H9 (cell line): ENCODE results near the gene SLC25A41. TPM values are rescaled to one million over a fixed set of nuclear protein-coding genes. Genes with fewer than 3 reads are reported as not detected.
A peak's percentile ranks its signal among the peaks of the same experiment; 100 is the strongest.

ENCODE experiments used
- DNase-seq: peaks from one replicate; pipeline ENCODE4 v3.0.0-alpha.2; 2017
- H2AFZ ChIP-seq: one replicate; pipeline ENCODE4 v1.6.1; 2013; ENCODE audit warnings: mild to moderate bottlenecking, low read length, control low read depth, moderate library complexity
- H2AK5ac ChIP-seq: 2 replicates; pipeline ENCODE4 v1.6.1; 2013; ENCODE audit warnings: low read length, control low read depth, mixed read lengths; ENCODE audit not compliant: insufficient read length
- H2BK120ac ChIP-seq: one replicate; pipeline ENCODE4 v1.6.1; 2013; ENCODE audit warnings: low read depth, mild to moderate bottlenecking, low read length, control low read depth, inconsistent platforms; ENCODE audit not compliant: poor library complexity, severe bottlenecking
- H2BK12ac ChIP-seq: 2 replicates; pipeline ENCODE4 v1.6.1; 2013; ENCODE audit warnings: low read length, control low read depth, mixed read lengths, low read depth; ENCODE audit not compliant: insufficient read length
- H2BK15ac ChIP-seq: 2 replicates; pipeline ENCODE4 v1.6.1; 2013; ENCODE audit warnings: low read depth, low read length, control low read depth
- H2BK20ac ChIP-seq: one replicate; pipeline ENCODE4 v1.6.1; 2013; ENCODE audit warnings: low read depth, mild to moderate bottlenecking, low read length, control low read depth, inconsistent platforms; ENCODE audit not compliant: poor library complexity, severe bottlenecking
- H2BK5ac ChIP-seq: 2 replicates; pipeline ENCODE4 v1.6.1; 2013; ENCODE audit warnings: low read length, control low read depth, mixed read lengths; ENCODE audit not compliant: insufficient read length
- H3K14ac ChIP-seq: 2 replicates; pipeline ENCODE4 v1.6.1; 2013; ENCODE audit warnings: low read length, control low read depth; ENCODE audit not compliant: insufficient read depth
- H3K18ac ChIP-seq: 2 replicates; pipeline ENCODE4 v1.6.1; 2013; ENCODE audit warnings: low read depth, mild to moderate bottlenecking, mixed read lengths, low read length, control low read depth; ENCODE audit not compliant: insufficient read length
- H3K23ac ChIP-seq: 2 replicates; pipeline ENCODE4 v1.6.1; 2013; ENCODE audit warnings: low read length, control low read depth, mixed read lengths, low read depth; ENCODE audit not compliant: insufficient read length
- H3K23me2 ChIP-seq: 2 replicates; pipeline ENCODE4 v1.6.1; 2013; ENCODE audit warnings: low read depth, mild to moderate bottlenecking, mixed read lengths, low read length, control low read depth; ENCODE audit not compliant: insufficient read length, poor library complexity, severe bottlenecking
- H3K27ac ChIP-seq: 2 replicates; pipeline ENCODE4 v1.5.1; 2013; ENCODE audit warnings: low read length, control low read depth, mixed read lengths, low read depth; ENCODE audit not compliant: insufficient read length
- H3K27me3 ChIP-seq: 2 replicates; pipeline ENCODE4 v1.6.1; 2013; ENCODE audit warnings: low read length, control low read depth, inconsistent platforms; ENCODE audit not compliant: insufficient read depth
- H3K4ac ChIP-seq: 2 replicates; pipeline ENCODE4 v1.6.1; 2013; ENCODE audit warnings: low read depth, mild to moderate bottlenecking, control low read depth, inconsistent platforms, low read length, moderate library complexity
- H3K4me1 ChIP-seq: 2 replicates; pipeline ENCODE4 v1.6.1; 2013; ENCODE audit warnings: low read length, control low read depth, inconsistent platforms; ENCODE audit not compliant: insufficient read depth
- H3K4me2 ChIP-seq: 2 replicates; pipeline ENCODE4 v1.6.1; 2013; ENCODE audit warnings: low read length, control low read depth, mixed read lengths; ENCODE audit not compliant: insufficient read length, insufficient read depth
- H3K56ac ChIP-seq: 2 replicates; pipeline ENCODE4 v1.6.1; 2013; ENCODE audit warnings: low read depth, mild to moderate bottlenecking, mixed read lengths, low read length, control low read depth; ENCODE audit not compliant: insufficient read length
- H3K79me1 ChIP-seq: 2 replicates; pipeline ENCODE4 v1.6.1; 2013; ENCODE audit warnings: low read depth, mild to moderate bottlenecking, moderate library complexity, low read length, control low read depth, inconsistent platforms; ENCODE audit not compliant: insufficient read depth, poor library complexity, severe bottlenecking
- H3K79me2 ChIP-seq: 2 replicates; pipeline ENCODE4 v1.6.1; 2013; ENCODE audit warnings: low read length, control low read depth, inconsistent platforms; ENCODE audit not compliant: insufficient read depth
- H3K9ac ChIP-seq: 2 replicates; pipeline ENCODE4 v1.6.1; 2013; ENCODE audit warnings: low read length, control low read depth, mixed read lengths; ENCODE audit not compliant: insufficient read length; ENCODE audit errors: extremely low read depth
- H3K9me3 ChIP-seq: one replicate; pipeline ENCODE4 v1.6.1; 2013; ENCODE audit warnings: low read depth, low read length, inconsistent platforms; ENCODE audit not compliant: control insufficient read depth
- H3T11ph ChIP-seq: one replicate; pipeline ENCODE4 v1.6.1; 2013; ENCODE audit warnings: mild to moderate bottlenecking, low read length, control low read depth, inconsistent platforms
- H4K20me1 ChIP-seq: one replicate; pipeline ENCODE4 v1.6.1; 2013; ENCODE audit not compliant: control insufficient read depth, insufficient read length, insufficient read depth
- H4K5ac ChIP-seq: 2 replicates; pipeline ENCODE4 v1.6.1; 2013; ENCODE audit warnings: low read depth, mild to moderate bottlenecking, mixed read lengths, low read length, control low read depth; ENCODE audit not compliant: insufficient read length
- H4K8ac ChIP-seq: replicated peaks from 2 replicates; pipeline ENCODE4 v1.6.1; 2013; ENCODE audit warnings: low read length, control low read depth, mixed read lengths, low read depth; ENCODE audit not compliant: insufficient read length
- H4K91ac ChIP-seq: 2 replicates; pipeline ENCODE4 v1.6.1; 2013; ENCODE audit warnings: low read depth, mild to moderate bottlenecking, moderate library complexity, mixed read lengths, low read length, control low read depth; ENCODE audit not compliant: insufficient read length
- H3K27ac Mint-ChIP-seq, 3 experiments: 2 replicates in 2 of 3; 3 replicates in 1 of 3; pipeline ENCODE4 v1.8.0; 2020 to 2021; ENCODE audit warnings: mixed read lengths in 3 of 3, mild to moderate bottlenecking in 1 of 3, moderate library complexity in 1 of 3
- H3K27me3 Mint-ChIP-seq: 2 replicates; pipeline ENCODE4 v1.8.0; 2021; ENCODE audit warnings: low read depth, mild to moderate bottlenecking, moderate library complexity, mixed read lengths
- H3K36me3 Mint-ChIP-seq, 3 experiments: 2 replicates in 2 of 3; 3 replicates in 1 of 3; pipeline ENCODE4 v1.8.0; 2020 to 2021; ENCODE audit warnings: low read depth in 3 of 3, mixed read lengths in 3 of 3; ENCODE audit not compliant: insufficient read depth in 1 of 3
- H3K4me1 Mint-ChIP-seq, 2 experiments: 2 replicates each; pipeline ENCODE4 v1.8.0; 2020; ENCODE audit warnings: mixed read lengths in 2 of 2
- H3K4me3 Mint-ChIP-seq, 2 experiments: 2 replicates in 1 of 2; 3 replicates in 1 of 2; pipeline ENCODE4 v1.8.0; 2020 to 2021; ENCODE audit warnings: mild to moderate bottlenecking in 2 of 2, mixed read lengths in 2 of 2, moderate library complexity in 1 of 2
- H3K9me3 Mint-ChIP-seq, 2 experiments: 2 replicates in 1 of 2; 3 replicates in 1 of 2; pipeline ENCODE4 v1.8.0; 2020; ENCODE audit warnings: mild to moderate bottlenecking in 2 of 2, mixed read lengths in 2 of 2, moderate library complexity in 1 of 2
- WGBS: extraction: QIAGEN DNeasy Blood & Tissue Kit; methylation state at CpG from one replicate; pipeline ENCODE4 v1.1.7; 2013; ENCODE audit warnings: missing lambda C conversion rate, low lambda C conversion rate, mixed read lengths; ENCODE audit not compliant: insufficient read length; ENCODE audit errors: extremely low coverage; 5-methylcytosine and 5-hydroxymethylcytosine counted together
- total RNA-seq: library from RNA; stranded (reverse); gene quantifications from 2 replicates; pipeline ENCODE4 v1.2.1, GENCODE V29; 2021
- TF ChIP-seq, protein P1 (sequence below): fragments of 200-600 bp; sonication (generic); conservative IDR thresholded peaks from 3 replicates; pipeline ENCODE4 v1.8.0; 2021; ENCODE audit warnings: antibody characterized with exemption, mild to moderate bottlenecking

SLC25A41 gene
- total RNA-seq, 1 experiment from 2014 or later = 0.20 TPM

DNA sequence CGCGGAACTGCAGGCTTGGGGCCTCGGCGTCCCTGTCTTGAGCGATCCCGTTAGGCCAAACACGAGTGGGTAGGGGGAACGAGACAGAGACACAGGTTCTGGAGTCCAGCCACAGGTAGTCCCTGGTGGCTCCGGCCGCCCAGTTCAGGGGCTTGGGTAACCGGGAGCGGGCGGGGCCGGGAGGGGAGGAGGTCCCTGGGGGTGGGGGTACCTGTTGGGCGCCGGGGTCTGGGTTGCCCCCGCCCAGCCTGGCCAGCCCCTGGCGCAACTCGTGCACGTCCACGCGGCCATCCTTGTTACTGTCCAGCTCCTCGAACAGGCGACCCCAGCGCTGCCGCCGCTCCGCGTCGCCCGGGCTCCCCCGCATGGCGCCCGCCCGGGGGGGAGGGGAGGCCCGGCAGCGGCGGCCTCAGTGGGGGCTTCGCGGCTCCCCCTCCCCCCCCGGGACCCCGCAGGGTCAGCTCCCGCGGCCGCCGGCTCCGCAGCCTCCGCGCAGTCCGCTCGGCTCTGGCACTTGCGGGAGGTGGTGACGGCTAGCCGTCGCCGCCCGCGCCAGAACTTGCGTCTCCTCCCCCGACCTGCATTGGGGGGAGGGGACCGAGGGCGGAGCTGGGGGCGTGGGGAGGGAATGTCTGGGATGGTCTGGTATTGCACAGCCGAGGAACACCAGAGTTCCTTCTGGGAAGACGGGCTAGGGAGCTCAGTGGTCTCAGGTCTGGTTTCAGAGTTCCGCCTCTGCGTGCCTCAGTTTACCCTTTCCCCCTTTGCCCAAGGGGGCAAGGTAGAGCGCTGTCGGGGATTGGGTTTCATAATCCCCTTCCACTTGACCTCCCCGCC, 25.9 kb upstream of the SLC25A41 start, which contains the start of gene SLC25A23:
TSS of gene SLC25A23 (minus strand) at position 531 of the 837 bp plus-strand sequence. CDS start at position 367, 164 bp downstream.
- H3K14ac ChIP-seq = no peak within 1 kb of the TSS; the same call in 1 of the 2 replicates
- no peaks in the 10 kb centered on the region for H3K79me1 ChIP-seq
- peaks cover 4% of the 10 kb centered on the region for H3K23me2 ChIP-seq
- no peak within 1 kb of the TSS for H2AFZ ChIP-seq
- peak within 1 kb of the TSS; percentile 76 for H3K4me2 ChIP-seq
- no peaks in the 10 kb centered on the region for H3K27me3 ChIP-seq
- H2BK120ac ChIP-seq = no peak within 1 kb of the TSS
- no peak within 1 kb of the TSS for H2BK20ac ChIP-seq
- H4K8ac ChIP-seq = no peak within 1 kb of the TSS
- no peak within 1 kb of the TSS for H2BK15ac ChIP-seq
- no peaks in the 10 kb centered on the region; the same call in 1 of the 2 replicates for H3K4me1 ChIP-seq
- no peak within 1 kb of the TSS for H2BK5ac ChIP-seq
- peaks cover 0 to 4% of the 10 kb centered on the region in 2 experiments; a peak in 2 of 5 replicates for H3K9me3 Mint-ChIP-seq
- DNase-seq = peak; percentile 86
- H3K18ac ChIP-seq = no peak within 1 kb of the TSS
- H3K79me2 ChIP-seq = no peaks in the 10 kb centered on the region
- no peak within 1 kb of the TSS for H4K91ac ChIP-seq
- H3K4me3 Mint-ChIP-seq = peak within 1 kb of the TSS; percentile 89 to 98
- H3K4ac ChIP-seq = no peak within 1 kb of the TSS
- no peak within 1 kb of the TSS for H2BK12ac ChIP-seq
- peaks cover 13 to 20% (median 16%) of the 10 kb centered on the region in 3 experiments for H3K36me3 Mint-ChIP-seq
- peaks cover 12% of the 10 kb centered on the region for H3K27me3 Mint-ChIP-seq
- H3K27ac Mint-ChIP-seq = peak within 1 kb of the TSS; percentile 90 to 98 (median 94); a peak in 5 of 7 replicates
- peaks cover 2% of the 10 kb centered on the region for H3K9me3 ChIP-seq
- TF ChIP-seq, protein P1, sequence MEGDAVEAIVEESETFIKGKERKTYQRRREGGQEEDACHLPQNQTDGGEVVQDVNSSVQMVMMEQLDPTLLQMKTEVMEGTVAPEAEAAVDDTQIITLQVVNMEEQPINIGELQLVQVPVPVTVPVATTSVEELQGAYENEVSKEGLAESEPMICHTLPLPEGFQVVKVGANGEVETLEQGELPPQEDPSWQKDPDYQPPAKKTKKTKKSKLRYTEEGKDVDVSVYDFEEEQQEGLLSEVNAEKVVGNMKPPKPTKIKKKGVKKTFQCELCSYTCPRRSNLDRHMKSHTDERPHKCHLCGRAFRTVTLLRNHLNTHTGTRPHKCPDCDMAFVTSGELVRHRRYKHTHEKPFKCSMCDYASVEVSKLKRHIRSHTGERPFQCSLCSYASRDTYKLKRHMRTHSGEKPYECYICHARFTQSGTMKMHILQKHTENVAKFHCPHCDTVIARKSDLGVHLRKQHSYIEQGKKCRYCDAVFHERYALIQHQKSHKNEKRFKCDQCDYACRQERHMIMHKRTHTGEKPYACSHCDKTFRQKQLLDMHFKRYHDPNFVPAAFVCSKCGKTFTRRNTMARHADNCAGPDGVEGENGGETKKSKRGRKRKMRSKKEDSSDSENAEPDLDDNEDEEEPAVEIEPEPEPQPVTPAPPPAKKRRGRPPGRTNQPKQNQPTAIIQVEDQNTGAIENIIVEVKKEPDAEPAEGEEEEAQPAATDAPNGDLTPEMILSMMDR = no peak
- no peak within 1 kb of the TSS for H3T11ph ChIP-seq
- H2AK5ac ChIP-seq = no peak within 1 kb of the TSS
- H3K9ac ChIP-seq = no peak within 1 kb of the TSS
- no peak within 1 kb of the TSS for H4K5ac ChIP-seq
- no peak within 1 kb of the TSS for H3K23ac ChIP-seq
- H3K4me1 Mint-ChIP-seq = peaks cover 11 to 16% of the 10 kb centered on the region in 2 experiments
- no CpG with 5 or more reads among the region's 70 CpGs for WGBS
- H3K27ac ChIP-seq = no peak within 1 kb of the TSS
- no peak within 1 kb of the TSS for H3K56ac ChIP-seq
- no peaks in the 10 kb centered on the region for H4K20me1 ChIP-seq
